Calu3 (cell line): ENCODE data around the gene BMP6. TPM values are rescaled to one million over a fixed set of nuclear protein-coding genes. Genes with fewer than 3 reads are reported as not detected.
A peak's percentile ranks its signal among the peaks of the same experiment; 100 is the strongest.

Source experiments
- Bru-seq: library from RNA; stranded (reverse); fragments of 400-500 nt; gene quantifications from one replicate; lab custom pipeline; 2021; lab: Mats Ljungman, UMichigan
- BruChase-seq, 2 experiments: library from RNA; stranded (reverse); fragments of 400-500 nt; gene quantifications; one replicate each; lab custom pipeline; 2021; lab: Mats Ljungman, UMichigan
- BruUV-seq: library from RNA; stranded (reverse); fragments of 400-500 nt; replicated peaks from 2 replicates; lab custom pipeline; 2021; lab: Mats Ljungman, UMichigan
- CTCF ChIA-PET: fragments of 300-600 bp; sonication (Branson Sonifier 250); formaldehyde crosslinking; loops from one replicate; lab custom pipeline; 2022; ENCODE audit warnings: antibody characterized with exemption; lab: Charles Lee
- DNase-seq: peaks from one replicate; pipeline ENCODE4 v3.0.0; 2022
- H3K27ac Mint-ChIP-seq: one replicate; pipeline ENCODE4 v1.8.0; 2022; ENCODE audit warnings: mixed read lengths; ENCODE audit not compliant: unreplicated experiment
- H3K27me3 Mint-ChIP-seq: one replicate; pipeline ENCODE4 v1.8.0; 2022; ENCODE audit warnings: mixed read lengths; ENCODE audit not compliant: unreplicated experiment
- H3K36me3 Mint-ChIP-seq: one replicate; pipeline ENCODE4 v1.8.0; 2022; ENCODE audit warnings: mild to moderate bottlenecking, moderate library complexity, mixed read lengths; ENCODE audit not compliant: insufficient read depth, unreplicated experiment
- H3K4me1 Mint-ChIP-seq: one replicate; pipeline ENCODE4 v1.8.0; 2022; ENCODE audit warnings: mild to moderate bottlenecking, low read depth, mixed read lengths; ENCODE audit not compliant: unreplicated experiment
- H3K4me3 Mint-ChIP-seq: one replicate; pipeline ENCODE4 v1.8.0; 2022; ENCODE audit warnings: mild to moderate bottlenecking, low read depth, moderate library complexity, mixed read lengths; ENCODE audit not compliant: unreplicated experiment
- H3K9me3 Mint-ChIP-seq: one replicate; pipeline ENCODE4 v1.8.0; 2022; ENCODE audit warnings: low read depth, mixed read lengths; ENCODE audit not compliant: unreplicated experiment
- CTCF ChIP-seq: fragments of 200-600 bp; IDR thresholded peaks from one replicate; pipeline ENCODE4 v1.8.0; 2022; ENCODE audit warnings: antibody characterized with exemption; ENCODE audit not compliant: unreplicated experiment
- intact Hi-C: fragments of 100-400 bp; cut with micrococcal nuclease; formaldehyde crosslinking; loops from one replicate; pipeline ENCODE4 v1.10.0; 2022; ENCODE audit not compliant: unreplicated experiment
- long read RNA-seq: library from polyadenylated mRNA; stranded (forward); transcript quantifications from one replicate; pipeline ENCODE4 v2.0.0, GENCODE V29; 2022
- total RNA-seq: library from RNA; stranded (reverse); gene quantifications from 2 replicates; pipeline ENCODE4 v1.2.3, GENCODE V29; 2022

BMP6 gene
- 0.17 and 0.27 TPM in 2 replicates for total RNA-seq
- Bru-seq, nascent RNA, result percentile 12 among the genes with signal in this experiment
- percentile 9 among the genes with signal in this experiment for BruChase-seq, experiment 1, labeled RNA remaining after a 6-hour chase
- BruChase-seq, experiment 2, labeled RNA remaining after a 2-hour chase, result percentile 7 among the genes with signal in this experiment
- long read RNA-seq, result 0 reads

GRCh38 chr6:7725849-7726415 is at the start of gene BMP6:
BMP6 (plus strand) TSS chr6:7726099; CDS start chr6:7726956, 857 bp downstream.
- no TSS peak for BruUV-seq
- no peak for TF ChIP-seq CTCF
- CTCF ChIA-PET, result interaction anchor here (0.6 kb wide), 1 partner anchor 26 kb away, joined by 5 read pairs; no protein-coding TSS in a partner anchor
- Mint-ChIP-seq H3K27me3 (peaks cover 54% of the 10 kb centered on the region), H3K9me3 (no peaks in the 10 kb centered on the region), H3K36me3 (peaks cover 7% of the 10 kb centered on the region), H3K4me1 (no peaks in the 10 kb centered on the region), H3K27ac (no peak within 1 kb of the TSS), H3K4me3 (peak within 1 kb of the TSS; percentile 76)
- peak; percentile 82 for DNase-seq
- intact Hi-C loops, result loop anchor here (10.0 kb wide), 1 partner anchor 159 kb away; no protein-coding TSS in a partner anchor

GRCh38 chr6:7677229-7677628 is 48.7 kb upstream of the BMP6 start:
- Mint-ChIP-seq H3K27me3 (peaks cover 15% of the 10 kb centered on the region), H3K36me3 (no peaks in the 10 kb centered on the region), H3K4me3 (no peak overlapping the region), H3K9me3 (no peaks in the 10 kb centered on the region), H3K27ac (no peak overlapping the region), H3K4me1 (peaks cover 11% of the 10 kb centered on the region)
- intact Hi-C loops, result no loop called here
- no peak for TF ChIP-seq CTCF
- no peak for DNase-seq
- no TSS peak for BruUV-seq
- CTCF ChIA-PET, result no interaction called here

- Mint-ChIP-seq H3K4me3 (no peak overlapping the region), H3K27me3 (peaks cover 24% of the 10 kb centered on the region), H3K36me3 (no peaks in the 10 kb centered on the region), H3K9me3 (no peaks in the 10 kb centered on the region), H3K4me1 (no peaks in the 10 kb centered on the region), H3K27ac (no peak overlapping the region)
- no peak for DNase-seq
- TF ChIP-seq CTCF, result no peak
- BruUV-seq, result no TSS peak
- intact Hi-C loops, result no loop called here
- CTCF ChIA-PET, result no interaction called here
These were observed 45.4 kb upstream of the BMP6 start for GRCh38 chr6:7680393-7681075.

- CTCF ChIA-PET, result no interaction called here
- Mint-ChIP-seq H3K27me3 (peaks cover 24% of the 10 kb centered on the region), H3K4me1 (no peaks in the 10 kb centered on the region), H3K36me3 (no peaks in the 10 kb centered on the region), H3K9me3 (no peaks in the 10 kb centered on the region), H3K27ac (no peak overlapping the region), H3K4me3 (no peak overlapping the region)
- no peak for DNase-seq
- TF ChIP-seq CTCF, result no peak
- intact Hi-C loops, result no loop called here
- no TSS peak for BruUV-seq
These were observed 44.5 kb upstream of the BMP6 start for GRCh38 chr6:7681449-7681848.
